IMR-90 (cell line): Measurements from ENCODE around the gene ATP4B. TPM values are rescaled to one million over a fixed set of nuclear protein-coding genes. Genes with fewer than 3 reads are reported as not detected.

Experiments
- ATAC-seq: fragments of 200-7000 bp; cut with Tn5 transposase; 2 replicates; pipeline ENCODE4 v1.9.1; 2020; ENCODE audit warnings: low read depth, mild to moderate bottlenecking, moderate library complexity
- BruUV-seq: library from RNA; stranded (reverse); fragments of 400-500 nt; replicated peaks from 2 replicates; lab custom pipeline; 2021; lab: Mats Ljungman, UMichigan
- CTCF ChIA-PET: fragments of 300-600 bp; formaldehyde crosslinking; extraction: SDS; loops from one replicate; lab custom pipeline; 2021; ENCODE audit warnings: antibody characterized with exemption; lab: Yijun Ruan, JAX
- POLR2A ChIA-PET: fragments of 300-600 bp; sonication (Branson Sonifier 250); formaldehyde crosslinking; loops from one replicate; lab custom pipeline; 2022; ENCODE audit warnings: antibody characterized with exemption; ENCODE audit not compliant: unreplicated experiment; lab: Charles Lee
- DNase-seq: peaks from one replicate; pipeline ENCODE4 v3.0.0; 2013
- H2AFZ ChIP-seq: replicated peaks from 2 replicates; pipeline ENCODE3; 2013; ENCODE audit warnings: low read length, mild to moderate bottlenecking; ENCODE audit not compliant: poor library complexity
- H2AK5ac ChIP-seq: 2 replicates; pipeline ENCODE4 v1.6.1; 2013; ENCODE audit warnings: low read depth, low read length, inconsistent platforms
- H2AK9ac ChIP-seq: replicated peaks from 2 replicates; pipeline ENCODE3; 2013; ENCODE audit warnings: mild to moderate bottlenecking, low read depth, low read length, moderate library complexity; ENCODE audit not compliant: poor library complexity
- H2BK120ac ChIP-seq: 2 replicates; pipeline ENCODE4 v1.6.1; 2013; ENCODE audit warnings: low read depth, low read length, inconsistent platforms
- H2BK15ac ChIP-seq: 3 replicates; pipeline ENCODE4 v1.6.1; 2013; ENCODE audit warnings: low read depth, low read length, inconsistent platforms
- H2BK20ac ChIP-seq: 2 replicates; pipeline ENCODE4 v1.6.1; 2013; ENCODE audit warnings: low read depth, mild to moderate bottlenecking, inconsistent platforms, low read length, moderate library complexity
- H2BK5ac ChIP-seq: 2 replicates; pipeline ENCODE4 v1.6.1; 2013; ENCODE audit warnings: mild to moderate bottlenecking, low read depth, low read length, inconsistent platforms; ENCODE audit not compliant: poor library complexity, severe bottlenecking
- H3K14ac ChIP-seq: replicated peaks from 2 replicates; pipeline ENCODE4 v1.6.1; 2013; ENCODE audit warnings: low read depth, low read length, inconsistent platforms
- H3K18ac ChIP-seq: 2 replicates; pipeline ENCODE4 v1.6.1; 2013; ENCODE audit warnings: low read depth, low read length, control low read depth
- H3K23ac ChIP-seq: 2 replicates; pipeline ENCODE4 v1.6.1; 2013; ENCODE audit warnings: low read depth, low read length, inconsistent platforms
- H3K27ac ChIP-seq: 2 replicates; pipeline ENCODE4 v1.5.1; 2013; ENCODE audit warnings: mild to moderate bottlenecking, control low read depth, low read length; ENCODE audit not compliant: insufficient read depth
- H3K27me3 ChIP-seq: 2 replicates; pipeline ENCODE4 v1.6.1; 2013; ENCODE audit warnings: low read length; ENCODE audit not compliant: control insufficient read depth, insufficient read depth
- H3K36me3 ChIP-seq: 2 replicates; pipeline ENCODE4 v1.6.1; 2013; ENCODE audit warnings: low read length, mixed read lengths; ENCODE audit not compliant: control insufficient read depth, insufficient read depth
- H3K4ac ChIP-seq: 2 replicates; pipeline ENCODE4 v1.6.1; 2013; ENCODE audit warnings: low read depth, low read length, inconsistent platforms
- H3K4me1 ChIP-seq: 2 replicates; pipeline ENCODE4 v1.6.1; 2013; ENCODE audit warnings: low read length, mixed read lengths; ENCODE audit not compliant: control insufficient read depth, insufficient read depth
- H3K4me2 ChIP-seq: 2 replicates; pipeline ENCODE4 v1.6.1; 2013; ENCODE audit warnings: low read depth, mild to moderate bottlenecking, control low read depth, low read length, moderate library complexity
- H3K4me3 ChIP-seq: 2 replicates; pipeline ENCODE4 v1.5.1; 2013; ENCODE audit warnings: low read depth, mild to moderate bottlenecking, control low read depth, low read length, moderate library complexity; ENCODE audit not compliant: insufficient read depth
- H3K56ac ChIP-seq: 2 replicates; pipeline ENCODE4 v1.6.1; 2013; ENCODE audit warnings: low read length, inconsistent platforms; ENCODE audit not compliant: insufficient read depth; ENCODE audit errors: extremely low read depth
- H3K79me1 ChIP-seq, 2 experiments: 2 replicates each; pipeline ENCODE4 v1.6.1; 2013; ENCODE audit warnings: low read length in 2 of 2, inconsistent platforms in 1 of 2, low read depth in 1 of 2
- H3K9ac ChIP-seq: 2 replicates; pipeline ENCODE4 v1.6.1; 2013; ENCODE audit warnings: low read depth, low read length, control low read depth
- H3K9me1 ChIP-seq: 2 replicates; pipeline ENCODE4 v1.6.1; 2013; ENCODE audit warnings: low read length, inconsistent platforms; ENCODE audit not compliant: insufficient read depth
- H3K9me3 ChIP-seq: 2 replicates; pipeline ENCODE4 v1.6.1; 2013; ENCODE audit warnings: low read length; ENCODE audit not compliant: control insufficient read depth, insufficient read depth
- H4K20me1 ChIP-seq: 2 replicates; pipeline ENCODE4 v1.6.1; 2013; ENCODE audit warnings: low read length, inconsistent platforms; ENCODE audit not compliant: insufficient read depth
- H4K5ac ChIP-seq: 2 replicates; pipeline ENCODE4 v1.6.1; 2013; ENCODE audit warnings: mild to moderate bottlenecking, low read depth, low read length, control low read depth
- H4K8ac ChIP-seq, 2 experiments: 2 replicates each; pipeline ENCODE4 v1.6.1; 2013; ENCODE audit warnings: low read depth in 2 of 2, low read length in 2 of 2, control low read depth in 1 of 2, inconsistent platforms in 1 of 2
- H4K91ac ChIP-seq: 2 replicates; pipeline ENCODE4 v1.6.1; 2013; ENCODE audit warnings: low read depth, low read length, inconsistent platforms; ENCODE audit not compliant: insufficient read depth
- MAFK ChIP-seq: IDR thresholded peaks from 2 replicates; pipeline ENCODE4 v1.6.1; 2012; ENCODE audit warnings: low read depth, low read length, improper control_type of control experiment
- SMC3 ChIP-seq: fragments of 150-350 bp; IDR thresholded peaks from 2 replicates; pipeline ENCODE4 v1.6.1; 2016; ENCODE audit warnings: low read depth, mild to moderate bottlenecking, antibody characterized with exemption, low read length, moderate library complexity
- WGBS, 2 experiments: methylation state at CpG; one replicate each; pipeline versions ENCODE4 v1.1.5 to v1.1.7; 2013; ENCODE audit warnings: missing lambda C conversion rate in 2 of 2; ENCODE audit not compliant: insufficient read length in 1 of 2; ENCODE audit errors: extremely low coverage in 2 of 2; 5-methylcytosine and 5-hydroxymethylcytosine counted together
- dilution Hi-C: fragments of 300-500 bp; cut with HindIII; formaldehyde crosslinking; loops from one replicate; pipeline ENCODE4 v1.14.3; 2018; ENCODE audit warnings: low sequenced_read_pairs; ENCODE audit not compliant: unreplicated experiment
- in situ Hi-C: fragments of 300-500 bp; cut with MboI; formaldehyde crosslinking; loops from 3 replicates; pipeline ENCODE4 v1.14.3; 2019; ENCODE audit warnings: low sequenced_read_pairs, inconsistent platforms, mixed read lengths
- intact Hi-C: fragments of 100-400 bp; cut with micrococcal nuclease; formaldehyde crosslinking; loops from 2 replicates; pipeline ENCODE4 v1.10.0; 2022
- polyA plus RNA-seq, 3 experiments: library from polyadenylated mRNA; depleted of rRNA; stranded (reverse); fragments of >200 nt; gene quantifications; 2 replicates each; pipeline ENCODE4 v1.2.3, GENCODE V29; 2012; ENCODE audit warnings: low replicate concordance in 1 of 3
- total RNA-seq: library from RNA; depleted of rRNA; stranded (reverse); fragments of >200 nt; gene quantifications from 2 replicates; pipeline ENCODE4 v1.2.3, GENCODE V29; 2012
- TF ChIP-seq, protein P1 (sequence below): fragments of 150-350 bp; IDR thresholded peaks from 2 replicates; pipeline ENCODE4 v1.6.1; 2017; ENCODE audit warnings: mild to moderate bottlenecking, antibody characterized with exemption, low read length, low read depth
- TF ChIP-seq, protein P2 (sequence below): conservative IDR thresholded peaks from 2 replicates; pipeline ENCODE4 v1.5.1; 2012; ENCODE audit warnings: mild to moderate bottlenecking, low read depth, low read length, improper control_type of control experiment
- TF ChIP-seq, protein P3 (sequence below): fragments of 150-350 bp; IDR thresholded peaks from 2 replicates; pipeline ENCODE4 v1.6.1; 2016; ENCODE audit warnings: low read depth, mild to moderate bottlenecking, low read length, moderate library complexity, borderline replicate concordance

The ATP4B gene
- total and polyA plus RNA-seq, 2 of the 4 experiments (the other 2 are of a cell fraction): not detected

DNA sequence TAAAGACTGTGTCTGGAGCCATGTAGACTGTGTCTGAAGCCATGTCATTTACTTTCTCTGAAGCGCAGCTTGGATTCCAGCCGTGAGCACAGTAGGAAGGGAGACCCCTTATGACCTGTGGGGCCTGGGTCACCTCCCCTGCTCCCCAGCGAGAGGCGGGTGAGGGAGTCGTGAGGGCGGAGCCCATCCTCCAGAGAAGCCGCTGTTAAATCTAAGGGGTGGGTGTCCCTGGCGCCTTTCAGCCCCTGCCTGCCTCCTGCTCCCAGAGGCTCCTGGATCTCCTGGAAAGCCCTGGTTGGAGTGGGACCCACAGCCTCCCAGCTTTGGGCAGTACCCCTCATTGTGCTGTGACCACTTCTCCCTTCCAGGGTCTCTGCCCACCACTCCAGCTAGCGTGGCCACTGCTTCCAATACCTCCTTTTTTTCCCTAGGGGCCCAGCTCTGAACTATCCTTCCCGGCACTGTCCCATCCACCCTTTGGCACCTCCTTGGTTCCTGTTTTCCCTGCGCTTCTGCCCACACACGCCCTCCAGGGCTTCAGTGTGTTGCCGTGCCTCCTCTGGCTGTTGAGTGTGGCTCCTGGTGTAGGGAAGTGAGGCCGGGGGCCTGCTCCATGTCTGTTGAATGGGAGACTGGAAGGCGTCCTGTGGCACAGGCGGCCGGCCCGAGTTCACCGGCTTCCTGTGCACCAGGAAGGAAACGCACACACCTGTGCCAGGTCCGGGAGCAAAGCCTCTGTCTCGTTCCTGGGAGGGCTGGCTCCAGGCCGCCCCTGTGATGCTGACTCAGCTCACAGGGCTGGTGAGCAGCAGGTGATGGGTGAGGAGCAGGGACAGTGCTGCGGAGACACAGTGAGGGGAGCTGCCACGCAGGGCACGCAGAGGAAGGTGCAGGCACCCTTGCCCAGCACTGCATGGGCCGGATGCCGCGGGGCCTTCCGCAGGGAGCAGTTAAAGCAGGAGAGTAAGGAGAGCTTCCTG is 29.4 kb downstream of the ATP4B start (continued):
- TF ChIP-seq, protein P1, sequence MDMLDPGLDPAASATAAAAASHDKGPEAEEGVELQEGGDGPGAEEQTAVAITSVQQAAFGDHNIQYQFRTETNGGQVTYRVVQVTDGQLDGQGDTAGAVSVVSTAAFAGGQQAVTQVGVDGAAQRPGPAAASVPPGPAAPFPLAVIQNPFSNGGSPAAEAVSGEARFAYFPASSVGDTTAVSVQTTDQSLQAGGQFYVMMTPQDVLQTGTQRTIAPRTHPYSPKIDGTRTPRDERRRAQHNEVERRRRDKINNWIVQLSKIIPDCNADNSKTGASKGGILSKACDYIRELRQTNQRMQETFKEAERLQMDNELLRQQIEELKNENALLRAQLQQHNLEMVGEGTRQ: no peak

DNA sequence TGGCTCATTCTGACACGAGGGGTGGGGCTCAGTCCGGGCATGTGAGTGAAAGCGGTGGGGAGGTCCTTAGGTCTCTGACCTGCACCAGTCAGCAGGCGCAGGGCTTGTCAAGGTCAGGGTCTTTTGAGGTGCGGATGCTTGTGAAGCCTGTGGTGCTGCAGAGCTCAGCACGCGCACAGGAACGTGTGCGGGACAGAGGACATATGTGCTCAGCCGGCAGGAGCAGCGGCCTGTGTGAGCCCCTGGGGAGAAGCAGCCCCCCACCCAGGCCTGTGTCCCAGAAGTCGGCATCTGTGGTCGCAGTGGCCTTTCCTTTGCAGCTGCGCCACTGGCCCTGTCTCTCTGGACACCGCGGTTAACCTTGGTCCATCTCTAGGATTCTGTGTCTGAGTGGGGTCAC is 30.9 kb downstream of the ATP4B start:
- POLR2A ChIA-PET: no interaction called here
- no peaks in the 10 kb centered on the region for H3K27me3 ChIP-seq
- WGBS, 2 experiments: 76% methylated on average over 11 of the region's 16 CpGs; no CpG with 5 or more reads in 1 of the 2 experiments

More for the DNA sequence above, 30.9 kb downstream of the ATP4B start:
- dilution Hi-C loops (no loop called here), in situ Hi-C loops (no loop called here), intact Hi-C loops (no loop called here)
- H3K56ac ChIP-seq: no peak overlapping the region; the same call in 1 of the 2 replicates
- 0 out of 2 replicates have a peak overlapping the region, but pooled peaks have one; percentile 43 for H3K4ac ChIP-seq
- peaks cover 13% of the 10 kb centered on the region for H3K4me1 ChIP-seq
- no peak overlapping the region for H2BK15ac ChIP-seq
- no peak for TF ChIP-seq MAFK
- TF ChIP-seq, protein P2, sequence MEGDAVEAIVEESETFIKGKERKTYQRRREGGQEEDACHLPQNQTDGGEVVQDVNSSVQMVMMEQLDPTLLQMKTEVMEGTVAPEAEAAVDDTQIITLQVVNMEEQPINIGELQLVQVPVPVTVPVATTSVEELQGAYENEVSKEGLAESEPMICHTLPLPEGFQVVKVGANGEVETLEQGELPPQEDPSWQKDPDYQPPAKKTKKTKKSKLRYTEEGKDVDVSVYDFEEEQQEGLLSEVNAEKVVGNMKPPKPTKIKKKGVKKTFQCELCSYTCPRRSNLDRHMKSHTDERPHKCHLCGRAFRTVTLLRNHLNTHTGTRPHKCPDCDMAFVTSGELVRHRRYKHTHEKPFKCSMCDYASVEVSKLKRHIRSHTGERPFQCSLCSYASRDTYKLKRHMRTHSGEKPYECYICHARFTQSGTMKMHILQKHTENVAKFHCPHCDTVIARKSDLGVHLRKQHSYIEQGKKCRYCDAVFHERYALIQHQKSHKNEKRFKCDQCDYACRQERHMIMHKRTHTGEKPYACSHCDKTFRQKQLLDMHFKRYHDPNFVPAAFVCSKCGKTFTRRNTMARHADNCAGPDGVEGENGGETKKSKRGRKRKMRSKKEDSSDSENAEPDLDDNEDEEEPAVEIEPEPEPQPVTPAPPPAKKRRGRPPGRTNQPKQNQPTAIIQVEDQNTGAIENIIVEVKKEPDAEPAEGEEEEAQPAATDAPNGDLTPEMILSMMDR: no peak
- TF ChIP-seq SMC3: no peak
- TF ChIP-seq, protein P3, sequence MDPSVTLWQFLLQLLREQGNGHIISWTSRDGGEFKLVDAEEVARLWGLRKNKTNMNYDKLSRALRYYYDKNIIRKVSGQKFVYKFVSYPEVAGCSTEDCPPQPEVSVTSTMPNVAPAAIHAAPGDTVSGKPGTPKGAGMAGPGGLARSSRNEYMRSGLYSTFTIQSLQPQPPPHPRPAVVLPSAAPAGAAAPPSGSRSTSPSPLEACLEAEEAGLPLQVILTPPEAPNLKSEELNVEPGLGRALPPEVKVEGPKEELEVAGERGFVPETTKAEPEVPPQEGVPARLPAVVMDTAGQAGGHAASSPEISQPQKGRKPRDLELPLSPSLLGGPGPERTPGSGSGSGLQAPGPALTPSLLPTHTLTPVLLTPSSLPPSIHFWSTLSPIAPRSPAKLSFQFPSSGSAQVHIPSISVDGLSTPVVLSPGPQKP: no peak
- H4K20me1 ChIP-seq: peaks cover 64% of the 10 kb centered on the region
- peaks cover 20% of the 10 kb centered on the region for H3K9me1 ChIP-seq
- BruUV-seq: no TSS peak
- H3K18ac ChIP-seq: peak overlapping the region; percentile 74; the same call in 1 of the 2 replicates
- no peak for DNase-seq
- no peak overlapping the region for H3K23ac ChIP-seq
- H3K14ac ChIP-seq: no peak overlapping the region
- peaks cover 23 to 86% of the 10 kb centered on the region in 2 experiments for H3K79me1 ChIP-seq
- peak overlapping the region; percentile 51; the same call in 1 of the 2 replicates for H2AK5ac ChIP-seq
- no peak for ATAC-seq
- no peak overlapping the region for H3K4me2 ChIP-seq
- H3K9ac ChIP-seq: no peak overlapping the region
- 0 out of 2 replicates have a peak overlapping the region, but pooled peaks have one; percentile 4 for H2BK120ac ChIP-seq
- peaks cover 41% of the 10 kb centered on the region for H3K36me3 ChIP-seq
- no peak overlapping the region for H2AK9ac ChIP-seq
- no peak overlapping the region for H2AFZ ChIP-seq
- no peak overlapping the region for H4K8ac ChIP-seq
- H2BK20ac ChIP-seq: no peak overlapping the region
- peak overlapping the region; percentile 55; the same call in 1 of the 2 replicates for H4K5ac ChIP-seq
- H3K27ac ChIP-seq: peak overlapping the region; percentile 57; the same call in 1 of the 2 replicates
- H3K9me3 ChIP-seq: no peaks in the 10 kb centered on the region
- no peak overlapping the region for H2BK5ac ChIP-seq
- CTCF ChIA-PET: no interaction called here
- peak overlapping the region; percentile 57; the same call in 1 of the 2 replicates for H4K91ac ChIP-seq
- H3K4me3 ChIP-seq: no peak overlapping the region
